HG02943 (cell line): Measurements from ENCODE around the gene SLC38A8.

ENCODE experiments used
- ATAC-seq: cut with Tn5 transposase; IDR thresholded peaks from one replicate; pipeline ENCODE4 v1.9.1; 2021; ENCODE audit warnings: mild to moderate bottlenecking, low read depth, moderate library complexity; ENCODE audit not compliant: unreplicated experiment

SLC38A8 gene

GRCh38 chr16:84069540-84069939, 26.9 kb upstream of the SLC38A8 start:
- no peak for ATAC-seq

GRCh38 chr16:84068783-84069462, 26.3 kb upstream of the SLC38A8 start:
- ATAC-seq = no peak

GRCh38 chr16:84068041-84068440, 25.4 kb upstream of the SLC38A8 start:
- no peak for ATAC-seq

- ATAC-seq = no peak
These were observed 25.0 kb upstream of the SLC38A8 start for GRCh38 chr16:84067640-84068039.

GRCh38 chr16:84065536-84066132, 23.0 kb upstream of the SLC38A8 start:
- ATAC-seq = no peak

- ATAC-seq = no peak
These were observed 21.4 kb upstream of the SLC38A8 start for GRCh38 chr16:84063980-84064379.

- no peak for ATAC-seq
These were observed 20.4 kb upstream of the SLC38A8 start for GRCh38 chr16:84062734-84063640.

DNA sequence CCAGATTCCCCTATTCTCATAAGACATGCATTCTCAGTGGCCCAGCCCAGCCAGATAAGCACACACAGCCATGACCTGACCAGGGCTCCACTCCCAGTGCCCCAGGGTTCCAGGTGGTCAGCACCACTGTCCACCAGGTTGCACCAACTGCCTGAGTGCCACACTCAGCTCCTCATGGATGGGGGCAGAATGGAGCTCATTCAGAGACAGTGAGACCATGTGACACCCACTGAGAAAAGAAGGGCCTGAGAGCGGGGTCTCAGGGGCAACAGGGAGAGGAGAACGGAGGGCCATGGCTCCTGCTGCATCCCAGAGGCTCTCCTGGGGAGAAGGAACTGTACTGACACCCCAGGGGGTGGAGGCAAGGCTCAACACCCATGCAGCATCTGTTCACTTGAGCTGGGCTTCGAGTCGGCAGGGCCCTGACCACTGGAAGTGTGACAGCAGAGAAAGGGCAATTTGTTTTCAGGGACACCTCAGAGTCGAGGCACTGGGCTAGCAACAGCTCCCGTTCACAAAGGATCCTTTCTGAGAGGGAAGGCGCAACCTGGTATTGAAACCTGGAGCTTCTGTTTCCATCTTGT, 18.7 kb upstream of the SLC38A8 start:
- no peak for ATAC-seq

- no peak for ATAC-seq
These were observed 17.6 kb upstream of the SLC38A8 start for GRCh38 chr16:84059946-84060901.

DNA sequence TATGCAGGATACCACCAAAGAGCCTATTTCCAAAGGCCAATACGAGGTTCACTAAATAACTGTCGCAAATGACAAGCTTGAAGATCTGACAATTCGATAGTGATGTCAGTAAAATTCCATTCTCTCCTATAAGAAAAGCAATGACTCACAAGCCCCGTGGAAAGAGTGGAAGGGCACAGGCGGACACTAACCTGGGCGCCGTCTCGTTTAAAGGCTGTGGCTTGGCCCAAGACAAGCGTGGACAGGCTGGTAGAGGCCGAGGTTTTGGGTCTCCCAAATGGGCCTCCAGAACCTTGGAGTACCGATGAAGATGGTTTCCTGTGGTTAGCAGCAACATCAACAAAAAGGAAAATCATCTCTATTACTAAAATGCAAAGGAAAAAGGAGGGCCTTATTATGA, 16.5 kb upstream of the SLC38A8 start:
- ATAC-seq = no peak

GRCh38 chr16:84058664-84059063, 16.1 kb upstream of the SLC38A8 start:
- no peak for ATAC-seq

- no peak for ATAC-seq
These were observed 15.6 kb upstream of the SLC38A8 start for GRCh38 chr16:84058211-84058610.

- ATAC-seq = no peak
These were observed 14.3 kb upstream of the SLC38A8 start for GRCh38 chr16:84056933-84057332.

- ATAC-seq = no peak
These were observed 13.4 kb upstream of the SLC38A8 start for GRCh38 chr16:84055801-84056634.

GRCh38 chr16:84055366-84055765, 12.8 kb upstream of the SLC38A8 start:
- ATAC-seq = no peak

DNA sequence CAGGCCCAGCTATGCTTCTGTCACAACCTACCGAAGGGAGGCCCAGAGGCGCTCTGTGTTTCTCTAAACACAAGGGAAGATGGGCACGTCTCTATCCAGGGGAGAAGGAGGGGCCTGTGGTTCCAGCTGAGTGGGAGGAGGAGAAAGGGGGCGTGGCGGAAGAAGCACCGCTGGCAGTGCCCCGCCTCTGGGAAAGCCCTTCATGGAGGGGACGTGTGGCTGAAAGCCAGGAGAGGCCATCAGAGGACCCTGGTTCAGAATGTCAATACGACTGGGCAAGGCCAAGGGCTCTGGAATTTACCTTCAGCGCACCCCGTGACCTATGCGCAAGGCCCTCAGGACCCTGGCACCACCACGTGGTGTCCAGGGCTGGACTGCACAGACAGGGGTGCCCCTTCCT, 12.3 kb upstream of the SLC38A8 start:
- no peak for ATAC-seq

GRCh38 chr16:84054271-84054670, 11.7 kb upstream of the SLC38A8 start:
- no peak for ATAC-seq

DNA sequence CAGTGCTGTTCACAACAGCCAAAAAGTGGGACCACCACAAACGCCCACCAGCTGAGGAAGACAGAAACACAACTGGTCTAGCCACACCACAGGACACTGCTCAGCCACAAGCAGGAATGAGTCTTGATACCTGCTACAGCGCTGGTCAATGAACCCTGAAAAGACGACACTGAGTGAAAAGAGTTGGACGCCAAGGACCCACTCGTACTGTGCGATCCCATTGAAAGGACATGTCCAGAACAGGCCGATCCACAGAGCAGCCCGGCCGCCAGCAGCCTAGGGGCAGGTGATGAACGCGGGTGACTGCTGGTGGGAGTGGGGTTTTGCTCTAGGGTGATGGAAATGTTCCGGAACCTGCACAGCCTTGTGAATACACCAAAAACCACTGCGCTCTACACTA, 10.6 kb upstream of the SLC38A8 start:
- no peak for ATAC-seq

DNA sequence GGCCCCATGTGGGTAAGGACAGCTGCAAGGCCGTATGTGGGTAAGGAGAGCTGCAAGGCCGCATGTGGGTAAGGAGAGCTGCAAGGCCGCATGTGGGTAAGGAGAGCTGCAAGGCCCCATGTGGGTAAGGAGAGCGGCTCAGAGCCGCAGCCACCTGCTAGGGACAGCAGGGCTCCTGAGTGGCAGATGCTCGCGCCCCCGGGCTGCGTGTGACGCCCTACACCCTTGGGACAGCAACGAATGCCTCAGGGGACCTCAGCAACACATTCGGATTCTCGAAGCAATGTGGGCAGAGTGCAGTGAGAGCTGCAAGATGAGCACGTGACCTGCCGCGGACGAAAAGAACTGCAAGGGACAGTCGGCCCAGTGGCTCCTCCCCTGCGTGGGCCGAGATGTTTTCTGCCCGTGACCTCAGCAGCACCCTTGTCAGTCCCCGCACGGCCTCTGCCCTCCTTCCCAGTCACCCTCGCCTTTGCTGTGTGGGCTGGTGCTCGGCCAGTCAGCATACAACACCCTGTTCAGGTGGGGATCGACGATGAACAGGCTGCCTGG, 9.6 kb upstream of the SLC38A8 start:
- no peak for ATAC-seq
